Ishikawa (cell line): ENCODE data around the gene DUSP7.

ENCODE experiments used
- CEBPB ChIP-seq: IDR thresholded peaks from 2 replicates; pipeline ENCODE4 v1.6.1; 2012
- CREB1 ChIP-seq: IDR thresholded peaks from 2 replicates; pipeline ENCODE4 v1.6.1; 2012; ENCODE audit warnings: low read depth
- EGR1 ChIP-seq: IDR thresholded peaks from 2 replicates; pipeline ENCODE4 v1.6.1; 2012
- EP300 ChIP-seq: IDR thresholded peaks from 2 replicates; pipeline ENCODE4 v1.6.1; 2012; ENCODE audit warnings: borderline replicate concordance
- FOXM1 ChIP-seq: IDR thresholded peaks from 2 replicates; pipeline ENCODE4 v1.6.1; 2012; ENCODE audit warnings: low read depth, borderline replicate concordance
- MAX ChIP-seq: IDR thresholded peaks from 2 replicates; pipeline ENCODE4 v1.6.1; 2012
- NFIC ChIP-seq: IDR thresholded peaks from 2 replicates; pipeline ENCODE4 v1.6.1; 2012
- RAD21 ChIP-seq: IDR thresholded peaks from 2 replicates; pipeline ENCODE4 v1.6.1; 2012; ENCODE audit warnings: low read depth
- REST ChIP-seq: IDR thresholded peaks from 2 replicates; pipeline ENCODE4 v1.6.1; 2012; ENCODE audit warnings: low read depth, mild to moderate bottlenecking
- TAF1 ChIP-seq: IDR thresholded peaks from 2 replicates; pipeline ENCODE4 v1.6.1; 2012; ENCODE audit warnings: low read depth, mild to moderate bottlenecking
- TCF12 ChIP-seq: IDR thresholded peaks from 2 replicates; pipeline ENCODE4 v1.6.1; 2012; ENCODE audit warnings: low read depth
- TEAD4 ChIP-seq: IDR thresholded peaks from 2 replicates; pipeline ENCODE4 v1.6.1; 2012
- USF1 ChIP-seq: IDR thresholded peaks from 2 replicates; pipeline ENCODE4 v1.6.1; 2012
- YY1 ChIP-seq: IDR thresholded peaks from 2 replicates; pipeline ENCODE4 v1.6.1; 2012; ENCODE audit warnings: low read depth
- ZBTB7A ChIP-seq: IDR thresholded peaks from 2 replicates; pipeline ENCODE4 v1.6.1; 2012; ENCODE audit warnings: low read depth

The DUSP7 gene

GRCh38 chr3:52077925-52078324 is 21.6 kb upstream of the DUSP7 start:
- TF ChIP-seq EGR1 (no peak), USF1 (no peak), RAD21 (no peak), CREB1 (no peak), REST (no peak), YY1 (no peak), NFIC (no peak), TAF1 (no peak), CEBPB (no peak), MAX (no peak), ZBTB7A (no peak), TEAD4 (no peak), EP300 (no peak), FOXM1 (no peak), TCF12 (no peak)

- TF ChIP-seq YY1 = no peak
- no peak for TF ChIP-seq RAD21
Observed at GRCh38 chr3:52076896-52077780, 20.8 kb upstream of the DUSP7 start.

GRCh38 chr3:52073490-52073889 is 17.1 kb upstream of the DUSP7 start:
- TF ChIP-seq RAD21 (no peak), ZBTB7A (no peak), YY1 (no peak), CEBPB (no peak), REST (no peak), TCF12 (no peak), EP300 (no peak), CREB1 (no peak), FOXM1 (no peak), EGR1 (no peak), TEAD4 (no peak), NFIC (no peak), MAX (no peak), USF1 (no peak)

GRCh38 chr3:52072471-52072870 is 16.1 kb upstream of the DUSP7 start:
- no peak for TF ChIP-seq TEAD4
- TF ChIP-seq TAF1 = no peak
- TF ChIP-seq RAD21 = no peak
- no peak for TF ChIP-seq CREB1
- no peak for TF ChIP-seq EP300
- TF ChIP-seq USF1 = no peak
- no peak for TF ChIP-seq YY1
- no peak for TF ChIP-seq FOXM1
- no peak for TF ChIP-seq CEBPB
- TF ChIP-seq NFIC = no peak
- TF ChIP-seq TCF12 = no peak
- no peak for TF ChIP-seq REST
- TF ChIP-seq EGR1 = no peak
